Keratinocyte (primary cell): ENCODE results near the gene PRKRA.

ENCODE experiments used
- EZH2 ChIP-seq: IDR thresholded peaks from one replicate; pipeline ENCODE4 v1.6.1; 2012; ENCODE audit warnings: inconsistent platforms, mild to moderate bottlenecking, low read length, moderate library complexity
- TF ChIP-seq, protein P1 (sequence below), 3 experiments: IDR thresholded peaks in 1 of 3; conservative IDR thresholded peaks in 1 of 3; optimal IDR thresholded peaks in 1 of 3; 2 replicates in 2 of 3; 3 replicates in 1 of 3; pipeline versions ENCODE3 to v1.5.1; 2011; ENCODE audit warnings: low read length in 3 of 3, mild to moderate bottlenecking in 3 of 3, moderate library complexity in 2 of 3, control low read depth in 1 of 3, inconsistent platforms in 1 of 3; ENCODE audit not compliant: insufficient read depth in 2 of 3; ENCODE audit errors: extremely low read depth in 1 of 3

DNA sequence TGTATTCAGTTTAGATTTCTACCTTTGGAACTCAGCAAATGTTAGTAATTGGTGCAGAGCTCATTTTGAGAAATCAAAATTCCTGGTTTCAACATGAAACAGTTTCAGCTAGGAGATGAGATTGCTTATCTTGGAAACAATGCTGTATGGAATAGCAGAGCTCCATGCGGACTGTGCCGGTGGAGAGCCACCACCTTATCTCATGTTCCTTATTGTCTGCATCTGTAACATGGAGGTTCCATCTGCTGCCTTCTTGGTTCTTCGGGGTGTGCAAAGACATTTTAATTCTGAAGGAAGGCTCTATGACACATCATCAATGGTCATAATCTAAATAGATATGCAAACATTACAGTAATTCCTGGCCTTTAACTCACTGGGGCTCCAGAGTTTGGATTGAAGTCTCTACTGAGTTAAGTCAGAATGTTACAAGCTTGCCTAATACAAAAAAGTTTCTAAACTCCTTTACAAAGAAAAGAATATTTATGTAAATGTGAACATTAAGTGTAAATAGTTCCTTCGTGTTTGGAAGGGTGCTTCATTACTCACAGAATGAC lies 65.3 kb downstream of the PRKRA start:
- TF ChIP-seq, protein P1, sequence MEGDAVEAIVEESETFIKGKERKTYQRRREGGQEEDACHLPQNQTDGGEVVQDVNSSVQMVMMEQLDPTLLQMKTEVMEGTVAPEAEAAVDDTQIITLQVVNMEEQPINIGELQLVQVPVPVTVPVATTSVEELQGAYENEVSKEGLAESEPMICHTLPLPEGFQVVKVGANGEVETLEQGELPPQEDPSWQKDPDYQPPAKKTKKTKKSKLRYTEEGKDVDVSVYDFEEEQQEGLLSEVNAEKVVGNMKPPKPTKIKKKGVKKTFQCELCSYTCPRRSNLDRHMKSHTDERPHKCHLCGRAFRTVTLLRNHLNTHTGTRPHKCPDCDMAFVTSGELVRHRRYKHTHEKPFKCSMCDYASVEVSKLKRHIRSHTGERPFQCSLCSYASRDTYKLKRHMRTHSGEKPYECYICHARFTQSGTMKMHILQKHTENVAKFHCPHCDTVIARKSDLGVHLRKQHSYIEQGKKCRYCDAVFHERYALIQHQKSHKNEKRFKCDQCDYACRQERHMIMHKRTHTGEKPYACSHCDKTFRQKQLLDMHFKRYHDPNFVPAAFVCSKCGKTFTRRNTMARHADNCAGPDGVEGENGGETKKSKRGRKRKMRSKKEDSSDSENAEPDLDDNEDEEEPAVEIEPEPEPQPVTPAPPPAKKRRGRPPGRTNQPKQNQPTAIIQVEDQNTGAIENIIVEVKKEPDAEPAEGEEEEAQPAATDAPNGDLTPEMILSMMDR (optimal IDR thresholded peaks at IDR 0.05 in 1 of 3, IDR thresholded peaks at IDR 0.05 in 1 of 3, conservative IDR thresholded peaks at IDR 0.05 in 1 of 3; ENCODE audit: extremely low read depth in 1 of 3, insufficient read depth in 2 of 3, low read length in 3 of 3) = no peak
- no peak for TF ChIP-seq EZH2
